Lung (tissue), 12 donors: ENCODE measurements around the gene MYOG. TPM values are rescaled to one million over a fixed set of nuclear protein-coding genes. Genes with fewer than 3 reads are reported as not detected.

Source experiments
- ATAC-seq: fragments of 200-7000 bp; cut with Tn5 transposase; one replicate; pipeline ENCODE4 v1.9.1; 2020; ENCODE audit warnings: moderate number of reproducible peaks; ENCODE audit not compliant: insufficient read depth, low FRiP score
- DNase-seq, 3 donors: peaks; one replicate each; pipeline ENCODE4 v3.0.0-alpha.2; 2013 to 2017
- H3K27ac ChIP-seq, 2 donors: one replicate each; pipeline ENCODE4 v1.5.1; 2013; ENCODE audit warnings: mild to moderate bottlenecking in 2 of 2, moderate library complexity in 2 of 2, control low read depth in 1 of 2, inconsistent platforms in 1 of 2, low read depth in 1 of 2, low read length in 1 of 2
- H3K27me3 ChIP-seq, 3 donors: one replicate each; pipeline ENCODE4 v1.5.1; 2013; ENCODE audit warnings: low read length in 2 of 3; ENCODE audit not compliant: control insufficient read depth in 3 of 3, insufficient read depth in 3 of 3
- H3K36me3 ChIP-seq, 4 donors: one replicate each; pipeline ENCODE4 v1.5.1; 2013; ENCODE audit warnings: low read length in 4 of 4, mild to moderate bottlenecking in 1 of 4, moderate library complexity in 1 of 4; ENCODE audit not compliant: control insufficient read depth in 4 of 4, insufficient read depth in 4 of 4
- H3K4me1 ChIP-seq, 5 donors: one replicate each; pipeline ENCODE4 v1.5.1; 2013; ENCODE audit warnings: low read length in 5 of 5, mild to moderate bottlenecking in 2 of 5, moderate library complexity in 1 of 5; ENCODE audit not compliant: control insufficient read depth in 5 of 5, insufficient read depth in 5 of 5
- H3K4me3 ChIP-seq: one replicate; pipeline ENCODE4 v1.5.1; 2013; ENCODE audit warnings: mild to moderate bottlenecking, control low read depth, moderate library complexity
- H3K9ac ChIP-seq, 2 donors: one replicate each; pipeline ENCODE4 v1.5.1; 2013; ENCODE audit warnings: low read length in 2 of 2, control low read depth in 1 of 2; ENCODE audit not compliant: insufficient read depth in 1 of 2
- H3K9me3 ChIP-seq, 4 donors: one replicate each; pipeline ENCODE4 v1.5.1; 2013; ENCODE audit warnings: low read length in 3 of 4, mild to moderate bottlenecking in 1 of 4, moderate library complexity in 1 of 4; ENCODE audit not compliant: control insufficient read depth in 4 of 4, insufficient read depth in 3 of 4
- WGBS, 2 donors: extraction: QIAGEN DNeasy Blood & Tissue Kit; methylation state at CpG; one replicate each; pipeline ENCODE4 v1.1.7; 2013; 5-methylcytosine and 5-hydroxymethylcytosine counted together
- polyA plus RNA-seq, 2 donors: library from polyadenylated mRNA; stranded (reverse); fragments of 200-250 nt; gene quantifications; one replicate each; pipeline ENCODE4 v1.2.1, GENCODE V29; 2013
- total RNA-seq, 2 donors: library from RNA; depleted of rRNA in 1 of 2; stranded (reverse); fragments of >200 nt in 1 of 2; gene quantifications; one replicate each; pipeline ENCODE4 v1.2.1, GENCODE V29; 2014 to 2021
- TF ChIP-seq, protein P1 (sequence below): IDR thresholded peaks from 2 replicates; pipeline ENCODE4 v1.5.1; 2012; ENCODE audit warnings: mild to moderate bottlenecking; ENCODE audit errors: control extremely low read depth, extremely low read depth
- donor health status: control.
- donor health status: control.
- donor health status: Bipolar disorder and iron deficiency.
- donor health status: healthy.
- donor health status: DM: yes; HTN: yes; CAD: no.

The MYOG gene
- total and polyA plus RNA-seq, 4 donors: not detected

DNA sequence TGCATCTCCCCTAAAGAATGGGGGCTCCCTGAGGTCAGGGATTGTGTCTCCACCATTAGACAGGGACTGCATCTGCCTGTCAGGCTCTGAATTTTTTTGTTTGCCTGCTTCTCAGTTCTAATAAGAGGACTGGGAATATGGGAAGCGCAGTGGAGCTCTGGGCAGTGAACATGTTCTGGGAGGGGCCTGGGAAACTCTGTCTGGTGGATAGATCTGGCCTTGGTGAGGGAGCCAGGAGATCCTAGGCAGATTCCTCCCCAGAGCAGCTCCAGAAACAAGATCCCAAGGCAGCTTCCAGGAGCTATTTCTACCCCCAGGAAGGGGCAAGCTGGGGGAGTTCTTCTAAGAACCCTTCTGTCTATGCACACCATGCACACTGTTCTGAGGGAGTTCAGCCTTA is 12.6 kb upstream of the MYOG start:
- ATAC-seq (no peak), DNase-seq (no peak)
- H3K4me3 ChIP-seq: no peak overlapping the region
- WGBS, 2 donors: 82 to 96% methylated on average over 1 of the region's 1 CpG
- no peak overlapping the region for H3K27ac ChIP-seq
- H3K36me3 ChIP-seq: no peaks in the 10 kb centered on the region
- no peaks in the 10 kb centered on the region for H3K27me3 ChIP-seq
- no peak overlapping the region for H3K9ac ChIP-seq
- TF ChIP-seq, protein P1, sequence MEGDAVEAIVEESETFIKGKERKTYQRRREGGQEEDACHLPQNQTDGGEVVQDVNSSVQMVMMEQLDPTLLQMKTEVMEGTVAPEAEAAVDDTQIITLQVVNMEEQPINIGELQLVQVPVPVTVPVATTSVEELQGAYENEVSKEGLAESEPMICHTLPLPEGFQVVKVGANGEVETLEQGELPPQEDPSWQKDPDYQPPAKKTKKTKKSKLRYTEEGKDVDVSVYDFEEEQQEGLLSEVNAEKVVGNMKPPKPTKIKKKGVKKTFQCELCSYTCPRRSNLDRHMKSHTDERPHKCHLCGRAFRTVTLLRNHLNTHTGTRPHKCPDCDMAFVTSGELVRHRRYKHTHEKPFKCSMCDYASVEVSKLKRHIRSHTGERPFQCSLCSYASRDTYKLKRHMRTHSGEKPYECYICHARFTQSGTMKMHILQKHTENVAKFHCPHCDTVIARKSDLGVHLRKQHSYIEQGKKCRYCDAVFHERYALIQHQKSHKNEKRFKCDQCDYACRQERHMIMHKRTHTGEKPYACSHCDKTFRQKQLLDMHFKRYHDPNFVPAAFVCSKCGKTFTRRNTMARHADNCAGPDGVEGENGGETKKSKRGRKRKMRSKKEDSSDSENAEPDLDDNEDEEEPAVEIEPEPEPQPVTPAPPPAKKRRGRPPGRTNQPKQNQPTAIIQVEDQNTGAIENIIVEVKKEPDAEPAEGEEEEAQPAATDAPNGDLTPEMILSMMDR: no peak
- H3K9me3 ChIP-seq: peaks cover 0 to 8% (median 2%) of the 10 kb centered on the region in 4 donors
- H3K4me1 ChIP-seq: no peaks in the 10 kb centered on the region

DNA sequence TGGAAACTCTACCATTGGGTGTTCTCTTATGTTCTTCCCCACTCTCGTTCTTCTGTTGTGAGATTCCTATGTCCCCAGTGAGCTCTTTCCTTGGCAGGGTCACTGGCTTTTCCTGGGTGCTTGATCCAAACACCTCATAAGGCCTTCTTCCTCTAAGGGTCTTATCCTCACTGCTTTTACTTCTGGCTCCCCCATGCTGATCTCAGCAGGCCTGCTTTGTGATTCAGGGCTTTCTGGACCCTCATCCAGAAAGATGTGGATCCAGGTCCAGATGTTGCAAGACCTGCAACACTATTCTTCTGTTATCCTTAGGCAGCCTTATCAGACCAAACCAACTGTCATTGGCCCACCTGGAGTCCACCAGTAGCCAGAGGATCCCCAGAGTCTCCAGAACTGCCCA is 11.2 kb upstream of the MYOG start:
- no peak for ATAC-seq

DNA sequence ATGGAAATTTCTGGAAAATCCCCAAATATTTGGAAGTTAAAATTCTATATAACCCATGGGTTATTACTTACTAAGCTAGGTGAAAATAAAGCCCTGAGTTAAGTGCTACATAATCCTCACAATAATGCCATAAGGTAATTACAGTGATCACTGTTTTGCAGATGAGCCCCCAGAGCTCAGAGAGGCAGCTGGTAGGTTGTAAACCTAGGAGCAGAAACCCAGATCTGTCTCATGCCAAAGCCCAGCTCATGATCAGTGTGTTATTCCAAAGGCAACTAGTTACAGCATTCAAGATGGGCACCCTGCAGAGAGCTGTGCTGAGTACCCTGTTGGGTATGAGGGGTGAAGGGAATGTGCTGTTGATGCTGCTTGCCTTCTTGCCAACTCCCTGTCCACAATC is 10.8 kb upstream of the MYOG start:
- Histone ChIP-seq H3K4me3 (no peak overlapping the region), H3K9me3 (peaks cover 0 to 8% (median 2%) of the 10 kb centered on the region in 4 donors), H3K36me3 (no peaks in the 10 kb centered on the region), H3K27me3 (no peaks in the 10 kb centered on the region), H3K9ac (no peak overlapping the region), H3K4me1 (no peaks in the 10 kb centered on the region), H3K27ac (no peak overlapping the region)
- ATAC-seq (no peak), DNase-seq (no peak)
- TF ChIP-seq, protein P1: no peak

More for the DNA sequence above, 11.2 kb upstream of the MYOG start:
- no peaks in the 10 kb centered on the region for H3K36me3 ChIP-seq
- H3K4me1 ChIP-seq: no peaks in the 10 kb centered on the region
- no peak for DNase-seq
- TF ChIP-seq, protein P1: no peak
- H3K4me3 ChIP-seq: no peak overlapping the region
- 77 to 87% methylated on average over 1 of the region's 1 CpG for WGBS, 2 donors
- H3K9me3 ChIP-seq: peaks cover 0 to 8% (median 2%) of the 10 kb centered on the region in 4 donors
- no peaks in the 10 kb centered on the region for H3K27me3 ChIP-seq
- H3K27ac ChIP-seq: no peak overlapping the region
- H3K9ac ChIP-seq: no peak overlapping the region

DNA sequence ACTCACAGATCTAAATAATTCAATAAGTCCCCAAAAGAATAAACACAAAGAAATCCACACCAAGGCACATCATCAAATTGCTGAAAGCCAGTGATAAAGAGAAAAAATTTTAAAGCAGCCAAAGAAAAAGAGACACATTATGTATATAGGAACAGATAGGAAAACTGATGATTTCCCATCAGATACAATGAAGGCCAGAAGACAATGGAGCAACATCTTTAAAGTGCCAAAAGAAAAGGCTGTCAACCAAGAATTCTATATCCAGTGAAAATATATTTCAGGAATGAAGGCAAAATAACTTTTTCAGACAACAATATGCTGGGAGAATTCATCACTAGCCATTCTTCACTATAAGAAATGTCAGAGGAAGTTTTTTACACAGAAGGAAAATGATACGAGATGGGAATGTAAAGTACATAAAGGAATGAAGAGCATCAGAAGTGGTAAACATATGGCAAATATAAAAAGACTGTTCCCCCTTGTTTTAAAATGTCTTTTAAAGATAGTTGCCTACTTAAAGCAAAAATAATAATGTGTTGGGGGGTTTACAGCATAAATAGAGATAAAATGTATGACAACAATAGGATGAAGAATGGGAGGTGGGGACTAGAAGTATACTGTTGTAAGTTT is 9.4 kb upstream of the MYOG start:
- Histone ChIP-seq H3K27me3 (no peaks in the 10 kb centered on the region), H3K9me3 (peaks cover 0 to 8% (median 2%) of the 10 kb centered on the region in 4 donors), H3K4me1 (no peaks in the 10 kb centered on the region), H3K4me3 (no peak overlapping the region), H3K27ac (no peak overlapping the region), H3K9ac (no peak overlapping the region), H3K36me3 (no peaks in the 10 kb centered on the region)
- TF ChIP-seq, protein P1: no peak
- WGBS, 2 donors: 93 to 95% methylated on average over 1 of the region's 1 CpG
- ATAC-seq: no peak
- DNase-seq: no peak
